MV-4-11 (cell line): ENCODE data around the gene PTGIR.

Source experiments
- DNase-seq: peaks from one replicate; lab custom pipeline; 2025; lab: John Stamatoyannopoulos, UW

PTGIR gene

DNA sequence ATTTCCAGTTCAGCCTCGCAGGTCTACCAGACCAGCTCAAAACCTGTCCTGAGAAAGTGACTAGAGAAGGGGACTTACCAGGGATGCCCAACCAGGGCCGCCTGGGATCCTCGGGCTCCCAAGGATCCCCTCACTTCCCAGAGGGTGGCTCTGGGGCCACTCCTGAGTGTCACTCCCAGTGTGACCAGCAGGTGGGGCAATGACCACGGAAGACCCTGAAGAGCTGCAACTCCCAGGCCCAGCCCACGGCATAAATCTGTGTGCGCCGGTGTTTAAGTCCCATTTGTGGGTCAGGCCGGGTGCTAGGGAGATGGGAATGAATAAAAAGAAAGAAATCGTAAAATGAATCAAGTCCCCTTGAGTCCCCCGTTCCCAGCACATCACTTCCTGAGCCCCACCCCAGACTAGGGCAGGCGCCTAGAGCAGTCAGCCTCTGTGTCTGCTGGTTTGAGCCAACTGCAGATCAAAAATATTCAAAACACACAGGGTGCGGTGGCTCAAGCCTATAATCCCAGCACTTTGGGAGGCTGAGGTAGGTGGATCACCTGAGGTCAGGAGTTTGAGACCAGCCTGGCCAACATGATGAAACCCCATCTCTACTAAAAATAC, 10.7 kb downstream of the PTGIR start:
- peak; percentile 71 for DNase-seq

DNA sequence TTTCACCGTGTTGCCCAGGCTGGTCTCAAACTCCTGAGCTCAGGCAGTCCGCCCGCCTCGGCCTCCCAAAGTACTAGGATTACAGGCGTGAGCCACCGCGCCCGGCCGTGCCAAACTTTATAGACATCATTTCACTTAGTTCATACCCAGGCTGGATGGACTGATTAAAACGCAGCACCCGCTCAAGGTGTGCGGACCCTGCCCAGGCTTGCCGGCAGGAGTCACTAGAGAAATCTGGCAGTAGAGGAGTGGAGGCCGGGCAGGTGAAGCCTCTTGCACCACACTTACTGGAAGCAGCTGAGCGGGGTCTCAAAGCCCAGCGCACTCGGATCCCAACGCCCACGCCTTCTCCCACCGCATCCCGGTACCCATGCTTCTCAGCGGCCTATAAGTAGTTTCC, 11.4 kb downstream of the PTGIR start:
- no peak for DNase-seq

DNA sequence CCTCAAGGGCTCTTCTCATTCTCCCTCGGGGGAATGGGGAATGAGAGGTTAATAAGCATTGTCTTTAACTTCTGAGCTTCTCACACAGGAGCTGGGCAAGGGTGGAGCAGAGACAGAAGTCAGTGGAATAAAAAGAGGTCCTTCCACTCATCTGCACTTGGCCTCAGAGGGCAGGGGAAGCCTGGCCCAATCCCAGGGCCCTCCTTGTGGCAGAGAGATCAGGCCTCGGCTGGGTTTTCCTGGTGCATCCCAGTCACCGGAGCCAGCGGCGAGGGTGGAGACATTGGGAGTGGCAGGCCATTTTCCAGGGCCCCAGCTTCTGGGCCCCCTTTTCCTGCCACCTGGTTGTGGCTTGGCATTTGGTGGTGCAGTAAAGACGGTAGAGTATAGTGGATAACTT, 13.1 kb downstream of the PTGIR start:
- DNase-seq: no peak

DNA sequence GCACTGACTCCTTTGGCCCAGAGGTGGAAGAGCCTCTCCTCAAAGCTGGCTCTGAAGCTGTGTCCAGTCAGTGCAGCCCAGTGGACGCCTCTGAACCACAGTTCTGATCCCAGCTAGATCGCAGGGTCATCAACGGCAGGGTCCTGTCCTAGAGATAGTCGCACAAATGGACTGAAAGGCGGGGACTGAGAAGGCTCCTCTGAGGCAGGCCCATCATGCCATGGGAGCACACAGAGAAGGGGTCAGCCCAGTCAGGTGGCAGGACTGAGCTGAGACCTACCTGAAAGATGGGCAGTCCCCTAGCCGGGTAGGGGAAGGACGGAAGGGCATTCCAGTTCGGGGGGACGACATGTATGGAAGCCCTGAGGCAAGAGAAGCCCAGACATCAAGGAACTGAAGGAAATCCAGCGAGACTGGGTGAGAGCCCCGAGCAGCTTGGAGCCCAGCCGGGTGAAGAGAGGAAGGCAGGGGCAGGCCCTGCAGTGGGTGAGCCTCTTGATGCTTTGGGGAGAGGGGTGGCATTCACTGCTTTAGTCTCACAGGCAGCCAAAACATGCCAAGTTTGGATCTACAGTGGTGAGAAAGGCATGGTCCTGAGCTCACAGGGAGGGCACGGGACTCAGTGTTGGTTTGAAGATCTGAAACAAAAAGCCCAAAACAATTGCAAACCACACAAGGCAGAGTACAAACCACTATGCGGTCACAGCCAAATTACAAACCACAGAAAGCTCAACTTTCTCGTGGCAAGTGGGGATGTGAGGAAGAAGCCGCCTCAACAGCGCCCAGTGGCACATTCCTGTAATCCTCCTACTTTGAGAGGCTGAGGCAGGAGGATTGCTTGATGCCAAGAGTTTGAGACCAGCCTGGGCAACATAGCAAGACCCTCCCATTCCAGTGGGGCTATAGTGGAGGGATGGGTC, 13.8 kb downstream of the PTGIR start:
- DNase-seq: peak; percentile 91

DNA sequence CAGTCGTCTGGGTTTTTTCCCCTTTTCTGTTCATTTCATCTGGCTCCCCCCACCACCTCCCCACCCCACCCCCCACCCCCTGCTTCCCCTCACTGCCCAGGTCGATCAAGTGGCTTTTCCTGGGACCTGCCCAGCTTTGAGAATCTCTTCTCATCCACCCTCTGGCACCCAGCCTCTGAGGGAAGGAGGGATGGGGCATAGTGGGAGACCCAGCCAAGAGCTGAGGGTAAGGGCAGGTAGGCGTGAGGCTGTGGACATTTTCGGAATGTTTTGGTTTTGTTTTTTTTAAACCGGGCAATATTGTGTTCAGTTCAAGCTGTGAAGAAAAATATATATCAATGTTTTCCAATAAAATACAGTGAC, 14.5 kb downstream of the PTGIR start:
- DNase-seq: no peak

DNA sequence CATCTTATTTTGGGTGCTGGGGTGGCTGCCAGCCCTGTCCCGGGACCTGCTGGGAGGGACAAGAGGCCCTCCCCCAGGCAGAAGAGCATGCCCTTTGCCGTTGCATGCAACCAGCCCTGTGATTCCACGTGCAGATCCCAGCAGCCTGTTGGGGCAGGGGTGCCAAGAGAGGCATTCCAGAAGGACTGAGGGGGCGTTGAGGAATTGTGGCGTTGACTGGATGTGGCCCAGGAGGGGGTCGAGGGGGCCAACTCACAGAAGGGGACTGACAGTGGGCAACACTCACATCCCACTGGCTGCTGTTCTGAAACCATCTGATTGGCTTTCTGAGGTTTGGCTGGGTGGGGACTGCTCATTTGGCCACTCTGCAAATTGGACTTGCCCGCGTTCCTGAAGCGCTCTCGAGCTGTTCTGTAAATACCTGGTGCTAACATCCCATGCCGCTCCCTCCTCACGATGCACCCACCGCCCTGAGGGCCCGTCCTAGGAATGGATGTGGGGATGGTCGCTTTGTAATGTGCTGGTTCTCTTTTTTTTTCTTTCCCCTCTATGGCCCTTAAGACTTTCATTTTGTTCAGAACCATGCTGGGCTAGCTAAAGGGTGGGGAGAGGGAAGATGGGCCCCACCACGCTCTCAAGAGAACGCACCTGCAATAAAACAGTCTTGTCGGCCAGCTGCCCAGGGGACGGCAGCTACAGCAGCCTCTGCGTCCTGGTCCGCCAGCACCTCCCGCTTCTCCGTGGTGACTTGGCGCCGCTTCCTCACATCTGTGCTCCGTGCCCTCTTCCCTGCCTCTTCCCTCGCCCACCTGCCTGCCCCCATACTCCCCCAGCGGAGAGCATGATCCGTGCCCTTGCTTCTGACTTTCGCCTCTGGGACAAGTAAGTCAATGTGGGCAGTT, 15.1 kb downstream of the PTGIR start:
- no peak for DNase-seq

DNA sequence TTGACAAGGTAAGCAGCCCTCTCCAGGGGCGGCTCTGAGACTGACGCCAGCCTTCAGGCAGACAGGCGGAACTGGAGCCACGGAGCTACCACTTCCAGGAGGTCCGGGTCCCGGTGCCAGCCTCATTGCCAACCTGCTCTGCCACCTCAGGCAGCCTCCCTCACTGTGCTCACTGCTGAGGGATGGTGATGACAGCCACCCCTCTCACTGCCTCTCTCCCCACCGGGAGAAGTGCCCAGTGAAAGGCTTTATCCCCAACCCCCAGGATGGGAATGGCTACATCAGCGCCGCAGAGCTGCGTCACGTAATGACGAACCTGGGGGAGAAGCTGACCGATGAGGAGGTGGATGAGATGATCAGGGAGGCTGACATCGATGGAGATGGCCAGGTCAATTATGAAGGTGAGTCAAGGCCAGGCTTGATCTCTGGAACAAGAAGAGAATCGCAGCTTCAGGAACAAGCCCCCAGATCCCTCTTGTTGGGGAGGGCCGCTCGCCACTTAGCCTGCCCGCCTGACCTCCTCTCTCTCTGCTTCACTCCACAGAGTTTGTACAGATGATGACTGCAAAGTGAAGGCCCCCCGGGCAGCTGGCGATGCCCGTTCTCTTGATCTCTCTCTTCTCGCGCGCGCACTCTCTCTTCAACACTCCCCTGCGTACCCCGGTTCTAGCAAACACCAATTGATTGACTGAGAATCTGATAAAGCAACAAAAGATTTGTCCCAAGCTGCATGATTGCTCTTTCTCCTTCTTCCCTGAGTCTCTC, 16.1 kb downstream of the PTGIR start:
- DNase-seq: no peak

DNA sequence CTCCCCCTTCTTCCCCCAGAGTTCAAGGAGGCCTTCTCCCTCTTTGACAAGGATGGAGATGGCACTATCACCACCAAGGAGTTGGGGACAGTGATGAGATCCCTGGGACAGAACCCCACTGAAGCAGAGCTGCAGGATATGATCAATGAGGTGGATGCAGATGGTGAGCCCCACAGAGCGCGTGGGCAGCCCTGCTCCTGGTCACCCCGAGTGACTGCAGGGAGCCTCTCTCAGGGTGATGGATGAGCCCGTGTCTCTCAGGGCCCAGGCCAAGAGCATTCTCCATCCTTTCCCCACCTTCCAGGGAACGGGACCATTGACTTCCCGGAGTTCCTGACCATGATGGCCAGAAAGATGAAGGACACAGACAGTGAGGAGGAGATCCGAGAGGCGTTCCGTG, 16.7 kb downstream of the PTGIR start:
- no peak for DNase-seq

DNA sequence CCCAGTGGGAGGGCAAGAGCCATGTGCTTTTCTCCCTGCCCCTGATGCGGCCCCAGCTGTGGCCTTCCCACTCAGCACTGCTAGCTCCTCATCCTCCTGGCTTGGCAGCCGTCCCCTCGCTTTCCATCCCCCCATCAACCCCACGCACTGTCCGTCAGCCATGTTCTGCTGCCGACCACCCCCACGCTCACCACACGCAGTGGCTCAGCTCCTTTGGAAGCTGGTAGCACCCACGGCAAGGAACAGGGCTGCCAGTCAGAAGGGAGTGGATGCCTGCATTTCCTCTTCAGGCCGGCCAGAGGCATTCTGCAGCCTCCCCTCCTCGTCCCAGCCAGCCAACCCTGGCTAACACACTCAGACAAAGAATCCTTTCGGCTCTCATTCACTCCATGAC, 17.4 kb downstream of the PTGIR start:
- DNase-seq: no peak

DNA sequence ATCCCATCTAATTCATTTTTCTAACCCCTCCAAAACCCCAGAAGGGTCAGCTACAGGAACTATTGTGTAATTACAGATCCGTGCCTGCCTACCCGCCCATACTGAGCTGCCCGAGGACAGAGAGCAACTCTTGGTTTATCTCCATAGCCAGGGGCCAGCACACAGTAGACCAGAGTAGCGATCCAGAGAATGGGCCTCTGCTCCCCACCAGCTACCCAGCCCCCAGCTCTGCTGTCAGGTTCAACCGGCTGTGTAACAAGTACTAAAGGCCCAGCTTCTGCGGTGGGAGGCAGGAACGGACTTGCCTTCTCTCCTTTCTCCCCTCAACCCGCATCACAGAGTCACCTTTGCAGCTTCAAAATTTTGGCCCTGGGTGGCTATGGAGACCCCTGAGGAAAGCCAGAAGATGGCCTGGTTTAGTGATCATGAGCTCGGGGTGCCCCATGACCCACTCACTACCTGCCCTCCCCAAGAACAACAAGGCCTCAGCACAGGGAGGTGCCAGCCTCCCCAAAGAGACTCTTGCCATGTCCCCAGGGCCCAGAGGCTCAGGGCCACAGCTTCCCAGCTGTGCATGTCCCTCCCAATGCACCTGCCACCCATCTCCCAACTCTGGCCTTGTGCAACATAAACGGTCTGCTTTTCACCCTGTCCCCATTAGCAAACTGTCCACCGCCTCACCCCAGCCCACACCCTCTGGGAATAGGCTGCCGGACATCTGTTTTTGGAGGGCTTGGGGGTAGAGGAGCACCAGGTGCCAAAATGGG, 18.0 kb downstream of the PTGIR start:
- DNase-seq: no peak

DNA sequence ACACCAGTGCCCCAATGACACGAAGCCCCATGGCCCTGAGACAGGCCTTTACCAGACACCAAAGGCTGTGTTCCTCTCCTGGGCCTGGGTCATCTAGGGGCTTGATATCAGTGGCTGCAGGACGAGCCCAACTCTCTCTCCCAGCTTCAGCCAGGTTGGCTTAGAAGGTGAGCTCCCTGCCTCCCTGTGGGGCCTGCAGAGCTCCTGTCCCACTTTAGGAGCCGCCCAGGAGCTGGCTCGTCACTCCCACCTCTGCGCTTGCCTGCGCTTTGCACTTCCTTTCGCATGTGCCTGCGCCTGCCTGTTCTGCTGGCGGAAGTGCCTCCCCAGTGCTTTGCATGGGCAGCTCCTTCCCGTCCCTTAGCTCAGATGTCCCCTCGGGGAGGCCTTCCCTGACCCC, 18.9 kb downstream of the PTGIR start:
- DNase-seq: no peak

DNA sequence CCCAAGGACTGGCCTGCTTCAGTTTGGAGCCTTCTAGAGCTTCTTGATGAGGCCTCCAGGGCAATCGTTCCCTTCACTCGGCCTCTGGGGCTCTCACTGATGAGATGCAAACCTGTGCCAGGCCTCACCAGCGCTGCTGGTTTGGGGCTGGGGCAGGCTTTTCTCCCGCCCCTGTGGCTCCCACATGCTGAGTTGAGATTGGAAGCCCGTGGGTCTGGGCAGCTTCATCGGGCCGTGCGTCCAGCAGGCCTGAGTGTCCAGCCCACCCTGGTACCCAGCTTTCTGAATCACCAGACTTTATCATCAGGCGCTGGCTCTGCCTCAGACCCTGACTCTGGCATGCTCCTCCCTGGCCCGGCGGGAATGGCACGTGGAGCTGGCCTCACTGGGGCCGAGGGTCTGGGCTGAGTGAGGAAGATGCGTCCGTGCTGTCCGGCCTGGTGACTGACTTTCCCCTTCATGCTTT, 19.5 kb downstream of the PTGIR start:
- no peak for DNase-seq

DNA sequence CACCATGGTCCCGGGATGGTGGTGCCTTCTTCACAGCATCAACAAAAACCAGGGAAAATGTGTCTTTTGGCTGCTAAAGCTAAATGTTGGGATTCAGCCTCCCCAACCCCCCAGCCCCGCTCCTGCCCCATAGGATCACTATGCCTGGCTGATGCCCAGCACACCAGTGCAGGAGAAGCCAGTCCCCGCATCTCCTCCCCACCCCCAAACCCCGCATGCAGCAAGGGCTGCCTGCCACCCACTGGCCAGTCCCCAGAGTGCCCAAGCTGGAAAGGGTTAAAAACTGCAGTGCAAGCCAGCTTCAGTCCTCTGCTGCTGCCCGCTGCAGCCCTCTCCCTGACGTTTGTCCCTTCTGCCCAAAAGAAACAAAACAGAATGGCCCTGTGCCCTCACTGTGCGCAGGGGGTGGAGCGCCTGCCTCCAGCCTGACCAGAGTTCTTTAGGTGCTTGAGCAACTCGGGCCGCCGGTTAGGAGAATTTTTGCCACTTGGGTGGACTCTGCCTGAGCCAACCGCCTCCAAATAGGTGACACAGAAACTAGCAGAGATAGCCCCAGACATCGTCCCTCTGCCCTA, 20.0 kb downstream of the PTGIR start:
- no peak for DNase-seq

DNA sequence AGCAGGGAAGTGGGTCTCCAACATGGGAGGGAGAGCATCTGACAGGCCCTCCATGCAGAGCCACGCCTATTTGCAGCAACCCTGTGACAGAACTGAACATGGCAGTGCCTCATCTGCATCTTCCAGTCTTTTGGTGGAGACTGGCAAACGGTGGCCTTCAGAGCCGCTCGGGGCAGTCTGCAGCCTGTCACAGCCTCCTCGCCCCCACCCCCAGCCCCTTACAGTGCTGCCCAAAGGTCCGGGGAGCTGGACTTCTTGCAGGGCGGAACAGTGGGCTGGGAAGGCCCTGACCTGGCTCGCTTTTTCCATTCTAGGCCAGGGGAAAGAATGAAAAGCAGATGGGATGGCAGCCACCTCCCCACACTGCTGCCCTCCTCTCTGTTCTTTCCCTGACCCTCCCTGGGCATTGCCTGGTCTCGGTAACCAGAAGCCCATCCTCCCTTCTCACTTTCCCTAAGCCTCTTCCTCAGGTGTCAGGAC, 21.1 kb downstream of the PTGIR start:
- no peak for DNase-seq

DNA sequence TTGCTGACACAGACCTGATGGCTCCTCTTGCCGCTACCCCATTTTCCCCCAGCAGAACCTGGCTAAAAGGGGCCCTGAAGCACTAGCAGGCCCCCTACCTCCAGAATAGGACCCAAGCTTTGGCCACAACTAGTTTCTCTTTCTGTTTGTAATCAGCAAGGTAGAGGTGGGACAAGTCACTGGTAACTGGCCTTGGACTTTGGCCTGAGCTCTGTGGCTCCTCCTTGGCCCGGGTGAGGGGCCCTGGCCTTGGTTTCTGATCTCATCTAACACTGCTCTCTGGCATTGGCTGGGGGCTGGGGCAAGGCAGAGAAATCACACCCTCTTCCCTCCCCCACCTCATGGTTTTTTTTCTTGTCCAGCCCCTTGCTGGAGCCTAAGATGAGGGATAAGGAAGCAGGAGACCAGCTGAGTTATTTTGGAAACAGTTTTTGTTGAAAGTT, 21.7 kb downstream of the PTGIR start:
- no peak for DNase-seq

DNA sequence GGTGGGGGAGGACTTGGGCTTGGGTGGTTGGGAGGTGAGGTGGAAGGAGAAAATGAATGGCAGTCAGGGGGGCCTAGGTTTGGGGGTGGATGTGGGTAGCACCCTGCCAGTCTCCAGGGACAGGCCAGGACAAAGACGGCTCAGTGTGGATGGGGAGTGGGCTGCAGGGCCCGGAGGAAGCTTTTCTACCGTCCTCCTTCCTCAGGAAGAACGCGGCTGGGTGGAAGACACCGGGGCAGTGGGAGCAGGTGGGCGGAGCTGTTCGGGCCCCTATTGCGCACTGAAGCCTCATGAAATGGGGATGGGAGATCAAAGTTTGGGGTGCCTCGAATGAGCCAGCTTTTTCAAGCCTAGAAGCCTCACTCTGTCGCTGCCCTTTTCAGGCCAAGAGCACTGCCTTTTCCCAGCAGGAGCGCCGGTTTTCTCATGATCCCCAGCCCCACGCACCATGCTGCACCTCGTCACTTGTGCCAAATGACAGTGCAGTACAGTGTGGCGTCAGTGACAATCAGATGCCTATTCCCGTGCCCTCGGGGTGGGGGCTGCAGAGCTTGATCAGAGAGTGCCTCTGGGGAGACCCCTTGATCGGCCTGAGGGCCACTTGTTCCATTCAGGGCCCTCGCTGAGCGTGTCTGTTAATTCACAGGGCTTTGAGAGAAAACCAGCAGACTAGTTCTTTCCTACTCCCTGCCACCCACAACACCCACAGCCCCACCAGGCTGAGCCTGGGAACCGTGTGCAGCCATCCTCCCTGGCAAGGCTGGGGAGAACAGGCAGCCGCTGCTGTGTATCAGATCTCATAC, 22.3 kb downstream of the PTGIR start:
- DNase-seq: no peak

DNA sequence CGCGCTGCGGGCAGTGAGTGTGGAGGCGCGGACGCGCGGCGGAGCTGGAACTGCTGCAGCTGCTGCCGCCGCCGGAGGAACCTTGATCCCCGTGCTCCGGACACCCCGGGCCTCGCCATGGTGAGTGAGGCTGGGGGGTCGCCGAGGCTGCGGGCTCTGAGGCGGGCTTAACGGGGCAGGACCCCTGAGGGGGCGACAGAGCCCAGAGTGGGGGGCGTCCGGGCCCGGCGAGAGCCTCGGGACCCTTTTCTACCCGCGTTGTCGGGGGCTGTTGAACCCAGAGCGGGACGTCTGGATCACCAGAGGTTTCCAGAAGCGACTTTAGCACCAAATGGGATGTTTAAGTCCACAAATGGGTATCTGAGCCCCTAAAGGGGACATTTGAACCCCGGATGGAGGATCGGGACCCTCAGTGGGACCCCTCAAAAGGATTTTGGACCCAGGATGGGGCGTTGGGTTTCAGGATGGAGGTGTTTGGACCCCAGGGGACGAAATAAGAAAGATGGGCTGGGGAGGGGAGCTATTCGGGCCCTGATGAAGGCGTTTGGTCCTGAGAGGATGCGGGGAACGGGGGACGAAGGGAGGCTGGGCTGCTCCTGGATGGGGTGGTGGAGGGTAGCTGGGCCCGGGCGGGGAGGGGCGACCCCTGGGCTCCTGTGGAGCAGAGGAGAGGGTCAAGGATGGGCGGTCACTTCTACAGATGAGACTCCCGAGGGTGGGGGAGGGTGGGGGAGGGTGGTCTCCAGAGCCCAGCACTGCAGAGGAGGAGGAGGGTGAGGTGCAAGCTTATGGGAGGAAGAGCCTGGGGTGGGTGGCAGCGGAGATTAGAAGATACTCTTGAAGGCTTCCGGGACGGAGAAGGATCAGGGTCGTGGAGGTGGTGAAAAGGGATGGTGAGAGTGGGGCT, 23.3 kb downstream of the PTGIR start, which contains the start of gene CALM3:
Gene CALM3 (plus strand): TSS at position 13 of the 907 bp plus-strand sequence. CDS start 105 bp downstream, at position 118.
- DNase-seq: no peak
